GM12864 (cell line): ENCODE measurements around the gene MAST2.

Experiments
- DNase-seq: peaks from one replicate; pipeline ENCODE4 v3.0.0-alpha.2; 2011; ENCODE audit warnings: low read depth
- H3K4me3 ChIP-seq: 2 replicates; pipeline ENCODE4 v1.5.1; 2011; ENCODE audit warnings: mild to moderate bottlenecking, low read depth, low read length, control low read depth
- TF ChIP-seq, protein P1 (sequence below): IDR thresholded peaks from 2 replicates; pipeline ENCODE4 v1.5.1; 2011; ENCODE audit warnings: low read depth, mild to moderate bottlenecking, moderate library complexity, low read length, control low read depth, inconsistent platforms; ENCODE audit errors: missing control alignments

The MAST2 gene

DNA sequence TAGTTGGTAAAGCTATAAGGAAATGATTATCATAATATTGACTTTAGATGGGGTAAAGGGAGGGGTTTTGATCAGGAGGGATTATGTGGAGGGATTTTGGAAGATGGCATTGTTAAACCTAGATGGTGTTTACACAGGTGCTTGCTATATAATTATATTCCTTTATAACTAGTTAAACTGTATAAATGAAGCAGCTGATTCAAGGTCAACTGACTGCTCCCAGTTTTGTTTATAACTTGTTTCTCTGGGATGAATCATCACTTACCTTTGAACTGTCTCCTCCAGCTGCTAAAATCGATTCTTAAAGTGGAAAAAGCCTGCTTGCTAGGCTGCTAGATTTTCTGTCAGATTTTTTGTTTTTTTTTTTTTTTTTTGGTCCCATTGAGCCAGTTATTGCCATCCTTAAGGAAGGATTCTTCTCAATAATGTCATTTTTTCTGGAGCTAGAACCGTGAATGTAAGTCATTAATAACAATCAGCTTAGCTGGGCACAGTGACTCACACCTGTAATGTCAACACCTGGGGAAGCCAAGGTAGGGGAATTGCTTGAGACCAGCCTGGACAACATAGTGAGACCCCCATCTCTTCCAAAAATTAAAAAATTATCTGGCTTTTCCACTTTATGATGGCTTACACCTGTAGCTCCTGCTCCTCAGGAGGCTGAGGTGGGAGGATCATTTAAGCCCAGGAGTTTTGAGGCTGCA lies 175.8 kb downstream of the MAST2 start:
- no peak for DNase-seq
- no peak overlapping the region for H3K4me3 ChIP-seq
- TF ChIP-seq, protein P1, sequence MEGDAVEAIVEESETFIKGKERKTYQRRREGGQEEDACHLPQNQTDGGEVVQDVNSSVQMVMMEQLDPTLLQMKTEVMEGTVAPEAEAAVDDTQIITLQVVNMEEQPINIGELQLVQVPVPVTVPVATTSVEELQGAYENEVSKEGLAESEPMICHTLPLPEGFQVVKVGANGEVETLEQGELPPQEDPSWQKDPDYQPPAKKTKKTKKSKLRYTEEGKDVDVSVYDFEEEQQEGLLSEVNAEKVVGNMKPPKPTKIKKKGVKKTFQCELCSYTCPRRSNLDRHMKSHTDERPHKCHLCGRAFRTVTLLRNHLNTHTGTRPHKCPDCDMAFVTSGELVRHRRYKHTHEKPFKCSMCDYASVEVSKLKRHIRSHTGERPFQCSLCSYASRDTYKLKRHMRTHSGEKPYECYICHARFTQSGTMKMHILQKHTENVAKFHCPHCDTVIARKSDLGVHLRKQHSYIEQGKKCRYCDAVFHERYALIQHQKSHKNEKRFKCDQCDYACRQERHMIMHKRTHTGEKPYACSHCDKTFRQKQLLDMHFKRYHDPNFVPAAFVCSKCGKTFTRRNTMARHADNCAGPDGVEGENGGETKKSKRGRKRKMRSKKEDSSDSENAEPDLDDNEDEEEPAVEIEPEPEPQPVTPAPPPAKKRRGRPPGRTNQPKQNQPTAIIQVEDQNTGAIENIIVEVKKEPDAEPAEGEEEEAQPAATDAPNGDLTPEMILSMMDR: no peak

DNA sequence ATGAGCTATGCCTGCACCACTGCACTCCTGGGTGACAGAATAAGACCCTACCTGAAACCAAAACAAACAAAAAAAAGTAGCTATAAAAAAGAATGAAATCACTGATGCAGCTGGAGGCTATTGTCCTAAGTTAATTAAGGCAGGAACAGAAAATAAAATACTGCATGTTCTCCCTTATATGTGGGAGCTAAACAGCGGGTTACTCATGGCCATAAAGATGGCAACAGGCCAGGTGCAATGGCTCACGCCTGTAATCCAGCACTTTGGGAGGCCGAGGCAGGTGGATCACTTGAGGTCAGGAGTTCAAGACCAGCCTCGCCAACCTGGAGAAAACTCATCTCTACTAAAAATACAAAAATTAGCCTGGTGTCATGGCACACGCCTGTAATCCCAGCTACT lies 176.4 kb downstream of the MAST2 start:
- no peak for DNase-seq
- H3K4me3 ChIP-seq: no peak overlapping the region
- TF ChIP-seq, protein P1: no peak

DNA sequence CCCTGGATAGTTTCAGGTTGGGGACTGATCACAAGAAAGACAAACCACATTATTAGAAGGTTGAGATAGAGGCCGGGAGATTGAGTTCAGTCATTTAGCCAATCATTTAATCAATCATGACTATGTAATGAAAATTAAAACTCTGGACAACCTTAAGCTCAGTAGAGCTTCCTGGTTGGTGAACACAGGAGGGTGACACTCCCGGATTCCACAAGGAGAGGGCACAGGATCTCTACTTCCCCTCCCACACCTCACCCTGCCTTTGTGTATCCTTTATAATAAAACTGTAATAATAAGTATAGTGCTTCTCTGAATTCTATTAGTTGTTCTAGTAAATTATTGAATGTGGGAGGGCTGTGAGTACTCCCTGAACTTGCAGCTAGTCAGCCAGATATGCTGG lies 178.9 kb downstream of the MAST2 start:
- TF ChIP-seq, protein P1: no peak
- H3K4me3 ChIP-seq: no peak overlapping the region

DNA sequence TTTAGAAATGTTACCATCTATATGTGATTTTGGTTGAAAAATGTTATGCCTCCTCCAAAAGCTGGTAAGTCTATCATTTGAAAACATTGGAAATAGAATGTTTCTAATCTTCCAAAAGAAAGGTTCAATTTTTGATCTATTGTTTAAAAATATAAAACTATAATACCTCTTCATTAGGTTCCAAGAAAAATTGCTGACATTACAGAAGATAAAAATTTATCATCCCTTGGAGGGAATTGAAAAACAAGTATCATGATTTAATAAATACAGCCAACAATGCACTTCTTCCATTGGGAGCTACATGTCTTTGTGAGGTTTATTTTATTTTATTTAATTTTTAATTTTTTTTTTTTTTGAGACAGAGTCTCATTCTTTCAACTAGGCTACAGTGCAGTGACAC lies 180.6 kb downstream of the MAST2 start:
- no peak for DNase-seq
- TF ChIP-seq, protein P1: no peak

More for the DNA sequence above, 178.9 kb downstream of the MAST2 start:
- no peak for DNase-seq

DNA sequence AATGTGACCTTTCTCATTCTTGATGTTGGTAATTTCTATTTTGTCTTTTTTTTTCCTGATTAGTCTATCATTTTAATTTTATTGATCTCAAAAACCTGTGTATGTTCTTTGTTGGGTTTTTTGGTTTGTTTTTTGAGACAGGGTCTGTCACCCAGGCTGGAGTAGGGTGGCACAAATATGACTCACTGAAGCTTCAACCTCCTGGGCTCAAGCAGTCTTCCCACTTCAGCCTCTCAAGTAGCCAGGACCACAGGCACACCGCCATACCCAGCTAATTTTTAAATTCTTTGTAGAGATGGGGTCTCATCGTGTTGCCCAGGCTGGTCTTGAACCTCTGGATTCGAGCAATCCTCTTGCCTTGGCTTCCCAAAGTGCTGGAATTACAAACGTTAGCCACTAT lies 183.8 kb downstream of the MAST2 start:
- TF ChIP-seq, protein P1: no peak
- no peak for DNase-seq
- no peak overlapping the region for H3K4me3 ChIP-seq

More for the DNA sequence above, 180.6 kb downstream of the MAST2 start:
- H3K4me3 ChIP-seq: no peak overlapping the region

DNA sequence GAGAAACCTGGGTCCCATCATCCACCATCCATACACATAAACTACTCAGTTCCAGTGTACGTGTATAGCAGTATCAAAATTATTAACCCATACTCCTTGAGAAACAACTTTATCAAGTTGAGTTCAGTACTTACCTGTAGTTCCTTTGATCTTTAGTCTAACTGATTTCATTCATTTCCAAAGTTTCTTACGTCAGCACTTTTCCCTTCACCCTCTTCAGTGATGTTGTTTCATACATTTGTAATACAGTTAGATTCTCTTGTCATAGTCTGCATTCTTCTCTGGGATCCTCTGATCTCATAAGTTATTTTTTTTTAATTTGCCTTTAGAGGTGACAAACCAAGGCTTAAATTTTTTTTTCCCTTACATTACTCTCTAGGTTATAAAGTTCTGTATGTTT lies 185.8 kb downstream of the MAST2 start:
- TF ChIP-seq, protein P1: no peak
- no peak for DNase-seq
- H3K4me3 ChIP-seq: no peak overlapping the region

DNA sequence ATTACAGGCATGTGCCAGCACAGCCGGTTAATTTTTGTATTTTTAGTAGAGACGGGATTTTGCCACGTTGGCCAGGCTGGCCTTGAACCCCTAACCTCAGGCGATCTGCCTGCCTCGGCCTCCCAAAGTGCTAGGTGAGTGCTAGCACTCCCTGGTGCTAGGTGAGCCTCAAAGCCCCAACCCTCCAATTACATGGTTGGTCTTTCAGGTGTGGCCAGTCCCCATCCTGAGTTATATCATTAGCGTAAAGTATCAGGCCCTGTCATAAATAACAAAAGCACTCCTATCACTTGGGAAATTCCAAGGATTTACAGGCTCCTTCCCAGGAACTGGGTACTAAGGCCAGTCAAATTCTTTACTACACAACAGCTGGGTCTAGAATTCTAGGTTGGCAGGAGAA lies 191.0 kb downstream of the MAST2 start:
- no peak overlapping the region for H3K4me3 ChIP-seq
- TF ChIP-seq, protein P1: no peak
- no peak for DNase-seq
